Measurements from ENCODE around the gene OR8D1. TPM values are rescaled to one million over a fixed set of nuclear protein-coding genes. Genes with fewer than 3 reads are reported as not detected.

Gene OR8D1
- total and polyA plus RNA-seq, 9 of the 15 experiments (the other 6 are each of a cell fraction or from before 2014, with no cell fraction given) = 0.08 to 0.55 TPM; not detected in 7

DNA sequence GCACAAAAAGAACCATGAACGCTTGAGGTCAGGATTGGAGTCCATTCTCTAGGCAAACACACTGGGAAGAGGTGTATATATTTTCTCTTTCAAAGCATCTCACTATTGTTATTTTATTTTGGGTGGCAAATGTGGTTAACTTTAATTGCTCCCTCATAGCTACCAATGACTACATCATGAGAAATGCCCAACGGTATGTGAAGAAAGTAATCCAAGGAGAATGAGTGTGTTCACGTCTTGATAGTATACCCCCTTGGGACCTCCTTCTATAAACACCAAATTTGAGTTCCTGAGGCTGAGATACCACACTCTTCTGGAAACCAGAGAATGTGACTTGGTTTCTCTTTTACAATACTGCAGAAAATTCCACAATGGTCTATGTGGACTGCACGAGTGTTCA, 15.8 kb downstream of the OR8D1 start:
- ATAC-seq (no peak), FAIRE-seq (peak; percentile 23), DNase-seq (ENCODE audit: extremely low read depth in 1 of 4, low spot score in 3 of 4) (no peak)
- Histone ChIP-seq H3K9ac (ENCODE audit: insufficient read depth in 1 of 2, low read depth in 2 of 2, low read length in 2 of 2) (no peak overlapping the region), H3K79me2 (ENCODE audit: control insufficient read depth, insufficient read depth, low read length) (no peaks in the 10 kb centered on the region), H2AFZ (ENCODE audit: low read depth, low read length) (no peak overlapping the region), H3K4me3 (no peak overlapping the region), H3K9me3 (replicated peaks; ENCODE audit: control insufficient read depth, insufficient read depth, low read depth, low read length) (no peaks in the 10 kb centered on the region), H3K4me2 (ENCODE audit: insufficient read depth, low read length) (no peak overlapping the region), H4K20me1 (replicated peaks; ENCODE audit: control insufficient read depth, insufficient read depth, low read length) (no peaks in the 10 kb centered on the region), H3K27me3 (ENCODE audit: control insufficient read depth in 2 of 2, insufficient read depth in 2 of 2, low read length in 2 of 2) (no peaks in the 10 kb centered on the region), H3K4me1 (replicated peaks in 1 of 2; ENCODE audit: control insufficient read depth in 2 of 2, insufficient read depth in 2 of 2, low read length in 2 of 2) (no peaks in the 10 kb centered on the region), H3K27ac (ENCODE audit: extremely low read depth, low read depth, low read length) (no peak overlapping the region), H3K9me1 (ENCODE audit: control insufficient read depth, insufficient read depth, low read length) (no peaks in the 10 kb centered on the region), H3K36me3 (ENCODE audit: control insufficient read depth, insufficient read depth, low read length) (0 out of 3 replicates have a peak, but pooled peaks cover 3% of the 10 kb centered on the region)
- intact Hi-C loops (cut with micrococcal nuclease) (no loop called here), in situ Hi-C loops (cut with MboI) (no loop called here)
- WGBS (ENCODE audit: insufficient coverage, low coverage, missing lambda C conversion rate) = 74% methylated on average over 4 of the region's 4 CpGs
- CTCF ChIA-PET (ENCODE audit: low intra/inter-chr PET ratio) = no interaction called here
- no TSS peak for BruUV-seq (replicated peaks)
- TF ChIP-seq NCOA1 (IDR thresholded peaks at IDR 0.05; ENCODE audit: low read depth) (no peak), BACH1 (tag; IDR thresholded peaks at IDR 0.05) (no peak), HCFC1 (IDR thresholded peaks at IDR 0.05; ENCODE audit: low read depth, low read length) (no peak), GTF2A2 (tag; IDR thresholded peaks at IDR 0.05) (no peak), PTBP1 (IDR thresholded peaks at IDR 0.05; ENCODE audit: low read depth, low read length) (no peak), ADNP (tag; IDR thresholded peaks at IDR 0.05) (no peak), GABPA (tag; conservative IDR thresholded peaks at IDR 0.05; ENCODE audit: low read depth) (no peak), PHF20 (IDR thresholded peaks at IDR 0.05; ENCODE audit: partially characterized antibody) (no peak), NFYB (IDR thresholded peaks at IDR 0.05; ENCODE audit: extremely low read depth, insufficient read length) (no peak), ZBTB17 (CRISPR knock-in tag; IDR thresholded peaks at IDR 0.05) (no peak), CBX2 (IDR thresholded peaks at IDR 0.05; ENCODE audit: insufficient read depth, low read length, poor library complexity, severe bottlenecking) (no peak)
- TF ChIP-seq, protein P1, sequence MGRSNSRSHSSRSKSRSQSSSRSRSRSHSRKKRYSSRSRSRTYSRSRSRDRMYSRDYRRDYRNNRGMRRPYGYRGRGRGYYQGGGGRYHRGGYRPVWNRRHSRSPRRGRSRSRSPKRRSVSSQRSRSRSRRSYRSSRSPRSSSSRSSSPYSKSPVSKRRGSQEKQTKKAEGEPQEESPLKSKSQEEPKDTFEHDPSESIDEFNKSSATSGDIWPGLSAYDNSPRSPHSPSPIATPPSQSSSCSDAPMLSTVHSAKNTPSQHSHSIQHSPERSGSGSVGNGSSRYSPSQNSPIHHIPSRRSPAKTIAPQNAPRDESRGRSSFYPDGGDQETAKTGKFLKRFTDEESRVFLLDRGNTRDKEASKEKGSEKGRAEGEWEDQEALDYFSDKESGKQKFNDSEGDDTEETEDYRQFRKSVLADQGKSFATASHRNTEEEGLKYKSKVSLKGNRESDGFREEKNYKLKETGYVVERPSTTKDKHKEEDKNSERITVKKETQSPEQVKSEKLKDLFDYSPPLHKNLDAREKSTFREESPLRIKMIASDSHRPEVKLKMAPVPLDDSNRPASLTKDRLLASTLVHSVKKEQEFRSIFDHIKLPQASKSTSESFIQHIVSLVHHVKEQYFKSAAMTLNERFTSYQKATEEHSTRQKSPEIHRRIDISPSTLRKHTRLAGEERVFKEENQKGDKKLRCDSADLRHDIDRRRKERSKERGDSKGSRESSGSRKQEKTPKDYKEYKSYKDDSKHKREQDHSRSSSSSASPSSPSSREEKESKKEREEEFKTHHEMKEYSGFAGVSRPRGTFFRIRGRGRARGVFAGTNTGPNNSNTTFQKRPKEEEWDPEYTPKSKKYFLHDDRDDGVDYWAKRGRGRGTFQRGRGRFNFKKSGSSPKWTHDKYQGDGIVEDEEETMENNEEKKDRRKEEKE (IDR thresholded peaks at IDR 0.05; ENCODE audit: borderline replicate concordance in 1 of 2, control insufficient read depth in 1 of 2, low read depth in 2 of 2, low read length in 1 of 2) = no peak
- TF ChIP-seq, protein P2, sequence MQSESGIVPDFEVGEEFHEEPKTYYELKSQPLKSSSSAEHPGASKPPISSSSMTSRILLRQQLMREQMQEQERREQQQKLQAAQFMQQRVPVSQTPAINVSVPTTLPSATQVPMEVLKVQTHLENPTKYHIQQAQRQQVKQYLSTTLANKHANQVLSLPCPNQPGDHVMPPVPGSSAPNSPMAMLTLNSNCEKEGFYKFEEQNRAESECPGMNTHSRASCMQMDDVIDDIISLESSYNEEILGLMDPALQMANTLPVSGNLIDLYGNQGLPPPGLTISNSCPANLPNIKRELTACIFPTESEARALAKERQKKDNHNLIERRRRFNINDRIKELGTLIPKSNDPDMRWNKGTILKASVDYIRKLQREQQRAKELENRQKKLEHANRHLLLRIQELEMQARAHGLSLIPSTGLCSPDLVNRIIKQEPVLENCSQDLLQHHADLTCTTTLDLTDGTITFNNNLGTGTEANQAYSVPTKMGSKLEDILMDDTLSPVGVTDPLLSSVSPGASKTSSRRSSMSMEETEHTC (IDR thresholded peaks at IDR 0.05) = no peak
- POLR2A ChIA-PET = no interaction called here

Data from K562 (cell line).